Esophagus squamous epithelium (tissue), 5 donors: ENCODE results near the gene OBP2A. TPM values are rescaled to one million over a fixed set of nuclear protein-coding genes. Genes with fewer than 3 reads are reported as not detected.

Source experiments
- DNase-seq: peaks from one replicate; lab custom pipeline; 2025; lab: John Stamatoyannopoulos, UW
- H3K27ac ChIP-seq, 4 donors: fragments of 200-600 bp; sonication (generic); one replicate each; pipeline ENCODE4 v1.5.1; 2016 to 2019; ENCODE audit warnings: mild to moderate bottlenecking in 1 of 4
- H3K27me3 ChIP-seq, 4 donors: fragments of 200-600 bp; sonication (generic); 1 replicate in 3 of 4; 2 replicates in 1 of 4; pipeline versions ENCODE4 v1.5.1 to v1.6.0; 2017 to 2021; ENCODE audit warnings: antibody characterized with exemption in 1 of 4
- H3K36me3 ChIP-seq, 3 donors: fragments of 200-600 bp; sonication (generic); one replicate each; pipeline ENCODE4 v1.5.1; 2016 to 2019
- H3K4me1 ChIP-seq, 3 donors: fragments of 200-600 bp; sonication (generic); one replicate each; pipeline ENCODE4 v1.5.1; 2017 to 2019
- H3K4me3 ChIP-seq, 4 donors: fragments of 200-600 bp; sonication (generic); 1 replicate in 3 of 4; 2 replicates in 1 of 4; pipeline ENCODE4 v1.5.1; 2016 to 2019; ENCODE audit warnings: mild to moderate bottlenecking in 2 of 4, moderate library complexity in 1 of 4
- H3K9me3 ChIP-seq, 3 donors: fragments of 200-600 bp; sonication (generic); one replicate each; pipeline ENCODE4 v1.5.1; 2016 to 2019
- POLR2A ChIP-seq, 4 donors: fragments of 450-650 bp; IDR thresholded peaks; one replicate each; pipeline ENCODE4 v1.6.1; 2017; ENCODE audit warnings: antibody characterized with exemption in 4 of 4, mild to moderate bottlenecking in 4 of 4, moderate library complexity in 3 of 4
- WGBS, 2 donors: methylation state at CpG; one replicate each; pipeline ENCODE4 v1.1.5; 2018; 5-methylcytosine and 5-hydroxymethylcytosine counted together
- intact Hi-C: fragments of 100-400 bp; cut with DNase I; formaldehyde crosslinking; loops from one replicate; pipeline ENCODE4 v1.15.0; 2022
- total RNA-seq, 4 donors: library from RNA; depleted of rRNA; stranded (reverse); fragments of >200 nt; gene quantifications; one replicate each; pipeline ENCODE4 v1.1.0, GENCODE V29; 2016
- TF ChIP-seq, protein P1 (sequence below), 6 experiments: fragments of 450-650 bp in 4 of 6; fragments of 200-600 bp in 2 of 6; sonication (generic) in 2 of 6; IDR thresholded peaks; one replicate each; pipeline ENCODE4 v1.5.1; 2016 to 2019; ENCODE audit warnings: antibody characterized with exemption in 6 of 6, mild to moderate bottlenecking in 4 of 6, moderate library complexity in 4 of 6
- donor health status: DM: yes; HTN: yes; CAD: no.

The OBP2A gene
- total RNA-seq, 4 donors from 2014 or later = not detected

DNA sequence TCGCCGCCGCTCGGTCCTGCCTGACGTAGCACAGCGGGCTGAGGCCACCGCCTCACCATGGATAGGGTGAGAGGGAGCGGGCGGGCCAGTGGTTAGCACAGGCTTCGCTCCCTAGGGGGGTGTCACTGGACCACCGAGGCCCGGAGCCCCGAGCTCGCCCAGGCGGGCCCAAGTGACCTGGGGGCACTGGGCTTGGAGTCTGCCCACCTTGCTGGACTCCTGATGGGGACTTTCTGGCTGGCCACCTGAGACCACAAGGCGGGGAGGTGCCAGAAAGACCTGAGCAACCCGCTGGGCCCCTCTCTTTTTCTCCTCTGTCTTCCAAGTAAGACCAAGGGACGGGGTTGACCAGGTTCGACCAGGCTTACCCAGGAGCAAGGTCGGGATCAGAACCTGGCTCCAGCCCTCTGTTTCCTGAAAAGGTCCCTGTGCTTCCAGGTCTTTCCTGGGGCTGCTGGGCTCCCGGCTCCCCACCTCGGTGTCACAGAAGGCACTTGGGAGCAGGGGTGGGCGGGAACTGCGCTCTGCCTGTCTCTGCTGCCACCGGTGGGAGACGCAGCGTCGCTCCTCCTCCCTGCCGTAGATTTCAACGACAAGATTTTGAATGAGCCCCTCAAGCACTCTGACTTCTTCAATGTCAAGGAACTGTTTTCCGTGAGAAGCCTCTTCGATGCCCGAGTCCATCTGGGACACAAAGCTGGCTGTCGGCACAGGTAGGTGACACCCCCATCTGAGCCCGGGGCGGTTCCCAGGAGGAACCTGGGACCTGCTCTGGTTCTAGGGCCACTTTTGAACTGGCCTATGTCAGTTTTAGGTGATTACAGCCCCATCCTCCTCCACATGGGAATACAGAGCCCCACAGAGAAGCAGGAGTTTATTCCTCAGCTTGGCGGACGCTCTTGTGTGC, 44.4 kb upstream of the OBP2A start:
- no peak for TF ChIP-seq POLR2A (IDR thresholded peaks at IDR 0.05)
- TF ChIP-seq, protein P1, sequence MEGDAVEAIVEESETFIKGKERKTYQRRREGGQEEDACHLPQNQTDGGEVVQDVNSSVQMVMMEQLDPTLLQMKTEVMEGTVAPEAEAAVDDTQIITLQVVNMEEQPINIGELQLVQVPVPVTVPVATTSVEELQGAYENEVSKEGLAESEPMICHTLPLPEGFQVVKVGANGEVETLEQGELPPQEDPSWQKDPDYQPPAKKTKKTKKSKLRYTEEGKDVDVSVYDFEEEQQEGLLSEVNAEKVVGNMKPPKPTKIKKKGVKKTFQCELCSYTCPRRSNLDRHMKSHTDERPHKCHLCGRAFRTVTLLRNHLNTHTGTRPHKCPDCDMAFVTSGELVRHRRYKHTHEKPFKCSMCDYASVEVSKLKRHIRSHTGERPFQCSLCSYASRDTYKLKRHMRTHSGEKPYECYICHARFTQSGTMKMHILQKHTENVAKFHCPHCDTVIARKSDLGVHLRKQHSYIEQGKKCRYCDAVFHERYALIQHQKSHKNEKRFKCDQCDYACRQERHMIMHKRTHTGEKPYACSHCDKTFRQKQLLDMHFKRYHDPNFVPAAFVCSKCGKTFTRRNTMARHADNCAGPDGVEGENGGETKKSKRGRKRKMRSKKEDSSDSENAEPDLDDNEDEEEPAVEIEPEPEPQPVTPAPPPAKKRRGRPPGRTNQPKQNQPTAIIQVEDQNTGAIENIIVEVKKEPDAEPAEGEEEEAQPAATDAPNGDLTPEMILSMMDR (IDR thresholded peaks at IDR 0.05) = no peak
- Histone ChIP-seq H3K4me1 (peaks cover 19 to 40% (median 22%) of the 10 kb centered on the region in 3 donors), H3K9me3 (no peaks in the 10 kb centered on the region), H3K36me3 (peaks cover 9 to 40% (median 15%) of the 10 kb centered on the region in 3 donors), H3K27me3 (no peaks in the 10 kb centered on the region), H3K4me3 (peak overlapping the region; percentile 70 to 91 (median 78)), H3K27ac (peak overlapping the region in 3 of 4 donors; percentile 79 to 82 (median 82))
- intact Hi-C loops = no loop called here
- no peak for DNase-seq
- WGBS, 2 donors = 61 to 70% methylated on average over 12 to 22 of the region's 38 CpGs

DNA sequence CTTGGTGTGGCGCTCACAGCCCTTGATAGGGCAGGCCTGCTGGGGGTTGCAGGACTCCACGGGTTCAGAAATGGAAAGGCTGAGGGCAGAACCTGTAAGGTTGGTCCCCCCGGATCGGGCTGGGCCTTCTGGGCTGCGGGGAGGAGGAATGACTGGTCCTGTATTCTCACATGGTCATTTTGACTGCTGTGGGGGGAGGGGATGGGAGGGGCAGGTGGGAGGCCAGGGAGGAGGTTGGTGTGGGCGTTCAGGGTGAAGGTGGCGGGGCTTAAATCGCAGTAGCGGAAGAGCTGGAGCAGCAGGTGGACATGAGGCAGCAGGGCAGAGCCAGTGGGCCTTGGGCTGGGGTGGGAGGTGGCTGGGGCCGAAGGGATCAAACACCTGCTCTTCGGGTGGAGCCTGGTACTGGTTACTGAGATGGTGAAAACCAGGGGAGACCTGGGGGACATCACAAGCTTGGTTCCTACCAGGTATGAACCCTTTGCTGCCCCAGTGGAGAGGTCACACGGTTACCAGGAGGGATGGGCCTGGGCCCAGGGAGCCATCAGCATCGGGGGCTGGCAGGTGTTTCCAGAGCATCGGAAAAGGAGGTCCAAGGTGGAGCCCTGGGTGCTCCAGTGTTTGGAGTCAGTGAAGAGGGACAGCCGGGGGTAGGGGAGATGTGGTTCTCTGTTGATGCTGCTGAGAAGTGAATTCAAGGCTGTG, 43.6 kb upstream of the OBP2A start:
- Histone ChIP-seq H3K9me3 (no peaks in the 10 kb centered on the region), H3K4me3 (peak overlapping the region in 2 of 4 donors; percentile 72 to 91), H3K27ac (no peak overlapping the region), H3K27me3 (no peaks in the 10 kb centered on the region), H3K4me1 (peaks cover 19 to 40% (median 22%) of the 10 kb centered on the region in 3 donors), H3K36me3 (peaks cover 9 to 40% (median 15%) of the 10 kb centered on the region in 3 donors)
- no peak for DNase-seq
- 77 to 90% methylated on average over 10 to 11 of the region's 15 CpGs for WGBS, 2 donors
- intact Hi-C loops = no loop called here
- no peak for TF ChIP-seq POLR2A (IDR thresholded peaks at IDR 0.05)
- TF ChIP-seq, protein P1 (IDR thresholded peaks at IDR 0.05) = no peak

DNA sequence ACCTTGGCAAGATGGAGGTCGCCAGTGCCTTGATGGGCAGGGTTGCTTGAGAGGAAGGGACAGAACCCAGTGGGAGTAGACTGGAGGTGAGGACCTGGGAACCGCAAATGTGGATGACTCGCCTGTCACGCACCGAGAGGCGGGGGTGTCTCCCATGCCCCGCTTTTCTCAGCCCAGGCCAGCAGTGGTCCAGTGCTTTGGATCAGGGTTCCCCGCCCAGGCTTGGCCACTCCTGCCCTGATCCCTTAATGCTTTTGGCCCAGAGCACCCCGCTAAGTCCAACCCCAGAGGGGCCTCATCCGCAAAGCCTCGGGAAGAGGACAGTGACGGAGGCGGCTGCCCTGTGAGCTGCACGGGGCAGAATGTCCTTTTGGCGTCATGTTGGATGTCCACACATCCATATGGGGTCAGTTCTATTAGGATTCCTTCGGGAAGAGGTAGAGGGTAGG, 43.0 kb upstream of the OBP2A start:
- H3K4me1 ChIP-seq = peaks cover 19 to 40% (median 22%) of the 10 kb centered on the region in 3 donors
- H3K9me3 ChIP-seq = no peaks in the 10 kb centered on the region
- TF ChIP-seq POLR2A (IDR thresholded peaks at IDR 0.05) = no peak
- TF ChIP-seq, protein P1 (IDR thresholded peaks at IDR 0.05) = no peak
- DNase-seq = no peak
- 82 to 96% methylated on average over 7 to 8 of the region's 16 CpGs for WGBS, 2 donors
- no peak overlapping the region for H3K27ac ChIP-seq
- H3K36me3 ChIP-seq = peaks cover 9 to 40% (median 15%) of the 10 kb centered on the region in 3 donors
- H3K4me3 ChIP-seq = no peak overlapping the region
- H3K27me3 ChIP-seq = no peaks in the 10 kb centered on the region
- intact Hi-C loops = no loop called here

DNA sequence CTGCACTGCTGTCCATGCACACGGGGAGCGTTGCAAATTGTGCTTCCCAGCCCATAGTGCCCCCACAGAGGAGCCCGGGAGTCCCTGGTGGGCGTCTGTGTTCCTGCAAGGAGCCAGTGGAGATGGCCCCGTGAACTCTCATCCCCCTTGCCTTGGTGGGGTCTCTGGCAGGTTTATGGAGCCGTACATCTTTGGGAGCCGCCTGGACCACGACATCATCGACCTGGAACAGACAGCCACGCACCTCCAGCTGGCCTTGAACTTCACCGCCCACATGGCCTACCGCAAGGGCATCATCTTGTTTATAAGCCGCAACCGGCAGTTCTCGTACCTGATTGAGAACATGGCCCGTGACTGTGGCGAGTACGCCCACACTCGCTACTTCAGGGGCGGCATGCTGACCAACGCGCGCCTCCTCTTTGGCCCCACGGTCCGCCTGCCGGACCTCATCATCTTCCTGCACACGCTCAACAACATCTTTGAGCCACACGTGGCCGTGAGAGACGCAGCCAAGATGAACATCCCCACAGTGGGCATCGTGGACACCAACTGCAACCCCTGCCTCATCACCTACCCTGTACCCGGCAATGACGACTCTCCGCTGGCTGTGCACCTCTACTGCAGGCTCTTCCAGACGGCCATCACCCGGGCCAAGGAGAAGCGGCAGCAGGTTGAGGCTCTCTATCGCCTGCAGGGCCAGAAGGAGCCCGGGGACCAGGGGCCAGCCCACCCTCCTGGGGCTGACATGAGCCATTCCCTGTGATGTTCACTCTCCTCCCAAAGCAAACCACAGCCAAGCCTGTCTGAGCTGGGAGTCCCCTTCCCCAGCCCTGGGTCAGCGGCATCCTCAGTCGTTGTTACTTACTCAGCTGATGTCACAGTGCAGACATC, 42.3 kb upstream of the OBP2A start:
- no peak for DNase-seq
- Histone ChIP-seq H3K27ac (no peak overlapping the region), H3K4me3 (no peak overlapping the region), H3K9me3 (no peaks in the 10 kb centered on the region), H3K36me3 (peaks cover 9 to 40% (median 15%) of the 10 kb centered on the region in 3 donors), H3K27me3 (no peaks in the 10 kb centered on the region), H3K4me1 (peaks cover 19 to 40% (median 22%) of the 10 kb centered on the region in 3 donors)
- WGBS, 2 donors = 88 to 93% methylated on average over 19 to 25 of the region's 41 CpGs
- intact Hi-C loops = no loop called here
- no peak for TF ChIP-seq POLR2A (IDR thresholded peaks at IDR 0.05)
- TF ChIP-seq, protein P1 (IDR thresholded peaks at IDR 0.05) = no peak
